Measurements from ENCODE around the gene PROM1.

PROM1 gene

DNA sequence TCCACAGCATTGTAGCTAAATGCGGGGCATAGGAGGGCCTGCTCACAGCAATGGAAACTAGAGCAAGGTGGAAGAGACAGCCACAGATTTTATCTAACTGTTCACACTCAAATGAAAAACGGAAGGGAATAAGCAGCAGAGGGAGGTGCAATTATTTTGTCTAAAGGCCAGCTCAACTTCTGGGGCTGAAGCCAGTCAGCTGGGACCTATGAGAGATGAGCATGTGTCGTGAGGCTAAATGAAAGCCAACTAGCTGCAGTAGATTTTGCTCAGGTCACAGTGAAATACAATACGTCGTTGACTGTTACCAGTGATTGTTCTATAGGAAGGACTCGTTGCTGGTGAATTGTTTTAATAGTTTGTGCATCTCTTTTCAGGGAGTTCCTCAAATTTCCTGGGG lies 94.4 kb downstream of the PROM1 start:
- H3K27ac ChIP-seq, result no peak overlapping the region
- TF ChIP-seq, protein P1, sequence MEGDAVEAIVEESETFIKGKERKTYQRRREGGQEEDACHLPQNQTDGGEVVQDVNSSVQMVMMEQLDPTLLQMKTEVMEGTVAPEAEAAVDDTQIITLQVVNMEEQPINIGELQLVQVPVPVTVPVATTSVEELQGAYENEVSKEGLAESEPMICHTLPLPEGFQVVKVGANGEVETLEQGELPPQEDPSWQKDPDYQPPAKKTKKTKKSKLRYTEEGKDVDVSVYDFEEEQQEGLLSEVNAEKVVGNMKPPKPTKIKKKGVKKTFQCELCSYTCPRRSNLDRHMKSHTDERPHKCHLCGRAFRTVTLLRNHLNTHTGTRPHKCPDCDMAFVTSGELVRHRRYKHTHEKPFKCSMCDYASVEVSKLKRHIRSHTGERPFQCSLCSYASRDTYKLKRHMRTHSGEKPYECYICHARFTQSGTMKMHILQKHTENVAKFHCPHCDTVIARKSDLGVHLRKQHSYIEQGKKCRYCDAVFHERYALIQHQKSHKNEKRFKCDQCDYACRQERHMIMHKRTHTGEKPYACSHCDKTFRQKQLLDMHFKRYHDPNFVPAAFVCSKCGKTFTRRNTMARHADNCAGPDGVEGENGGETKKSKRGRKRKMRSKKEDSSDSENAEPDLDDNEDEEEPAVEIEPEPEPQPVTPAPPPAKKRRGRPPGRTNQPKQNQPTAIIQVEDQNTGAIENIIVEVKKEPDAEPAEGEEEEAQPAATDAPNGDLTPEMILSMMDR (conservative IDR thresholded peaks at IDR 0.05), result no peak

DNA sequence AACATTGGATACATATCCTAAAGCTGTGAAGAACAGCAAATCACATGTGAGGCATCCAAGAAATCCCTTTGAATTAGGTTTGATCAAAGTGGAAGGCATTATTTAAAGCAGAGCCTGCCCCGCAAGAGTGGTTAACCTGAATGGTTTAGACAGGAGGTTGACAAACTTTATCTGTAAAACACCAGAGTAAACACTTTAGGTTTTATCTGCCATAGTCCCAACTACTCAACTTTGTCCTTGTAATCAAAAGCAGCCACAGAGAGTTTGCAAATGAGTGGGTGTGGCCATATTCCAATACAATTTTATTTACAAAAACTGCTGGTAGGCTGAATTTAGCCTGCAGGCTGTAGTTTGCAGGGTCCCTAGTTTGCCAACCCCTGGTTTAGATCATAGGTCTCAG lies 95.6 kb downstream of the PROM1 start:
- no peak overlapping the region for H3K27ac ChIP-seq
- TF ChIP-seq, protein P1 (conservative IDR thresholded peaks at IDR 0.05), result no peak

DNA sequence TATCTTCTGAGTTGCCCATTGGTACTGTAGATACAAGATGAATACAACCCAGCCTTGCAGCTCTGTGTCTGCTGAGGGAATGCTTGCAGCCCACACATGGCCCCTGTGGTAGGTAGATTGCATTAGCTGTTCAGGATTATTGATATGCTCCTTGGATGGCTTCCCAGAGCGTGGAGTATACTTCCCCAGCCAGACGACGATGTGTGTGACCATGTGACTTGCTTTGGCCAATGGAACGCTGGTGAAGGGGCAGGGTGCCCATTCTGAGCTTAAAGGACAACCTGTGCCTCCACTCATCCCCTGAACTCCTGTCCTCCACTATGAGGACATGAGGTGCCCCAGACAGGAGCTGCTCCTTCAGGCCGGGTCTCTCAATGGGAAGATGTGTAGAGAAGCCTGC lies 96.9 kb downstream of the PROM1 start:
- no peak overlapping the region for H3K27ac ChIP-seq
- TF ChIP-seq, protein P1 (conservative IDR thresholded peaks at IDR 0.05), result no peak

DNA sequence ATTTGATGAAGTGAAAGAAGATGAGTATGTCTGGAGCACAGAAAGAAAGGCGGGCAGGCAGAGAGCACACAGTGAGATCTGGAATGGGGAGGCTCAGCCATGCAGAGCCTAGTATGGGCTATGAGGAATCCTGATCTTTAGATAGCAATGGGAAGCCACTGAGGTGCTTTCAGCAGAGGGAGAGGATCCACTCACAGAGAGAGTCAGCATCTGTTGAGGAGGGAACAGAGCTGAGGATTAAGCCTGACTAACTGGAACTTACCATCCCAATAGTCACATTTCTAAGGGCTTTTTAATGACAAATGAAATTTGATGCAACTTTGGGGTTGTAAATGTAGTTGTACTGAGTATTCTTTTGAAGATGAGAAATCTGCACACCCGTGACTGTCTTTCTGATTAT lies 100.2 kb downstream of the PROM1 start:
- TF ChIP-seq, protein P1 (conservative IDR thresholded peaks at IDR 0.05), result no peak
- no peak overlapping the region for H3K27ac ChIP-seq

DNA sequence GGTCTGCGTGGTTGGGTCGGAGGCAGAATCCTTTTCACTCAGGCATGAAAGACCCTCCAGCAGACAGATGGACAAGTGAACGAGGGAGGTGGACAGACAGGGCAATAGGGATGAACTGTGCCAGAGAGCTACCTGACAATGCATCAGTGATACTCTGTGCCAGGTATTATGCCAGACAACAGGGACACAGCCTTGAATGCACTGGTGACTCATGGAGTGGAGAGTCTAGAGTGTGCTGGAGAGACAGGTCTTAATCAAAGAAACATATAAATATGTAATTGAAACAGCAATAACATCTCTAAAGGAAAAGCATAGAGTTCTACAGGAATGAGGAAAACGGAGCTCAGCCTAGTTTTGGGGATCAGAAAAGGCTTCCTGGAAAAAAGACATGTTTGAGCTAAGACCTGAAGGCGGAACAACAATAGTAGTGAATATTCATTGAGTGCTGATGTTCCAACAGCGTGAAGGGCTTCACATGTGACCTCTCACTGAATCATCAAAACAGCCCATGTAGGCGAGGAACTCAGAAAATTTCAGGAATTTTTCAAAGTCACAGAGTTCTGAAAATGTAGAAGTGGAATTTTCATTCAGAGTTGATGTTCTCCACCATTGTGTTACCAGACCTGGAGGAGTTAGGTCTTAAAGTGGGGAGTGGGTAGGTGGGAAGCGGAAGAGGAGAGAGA lies 100.8 kb downstream of the PROM1 start:
- no peak overlapping the region for H3K27ac ChIP-seq
- TF ChIP-seq, protein P1 (conservative IDR thresholded peaks at IDR 0.05), result no peak

DNA sequence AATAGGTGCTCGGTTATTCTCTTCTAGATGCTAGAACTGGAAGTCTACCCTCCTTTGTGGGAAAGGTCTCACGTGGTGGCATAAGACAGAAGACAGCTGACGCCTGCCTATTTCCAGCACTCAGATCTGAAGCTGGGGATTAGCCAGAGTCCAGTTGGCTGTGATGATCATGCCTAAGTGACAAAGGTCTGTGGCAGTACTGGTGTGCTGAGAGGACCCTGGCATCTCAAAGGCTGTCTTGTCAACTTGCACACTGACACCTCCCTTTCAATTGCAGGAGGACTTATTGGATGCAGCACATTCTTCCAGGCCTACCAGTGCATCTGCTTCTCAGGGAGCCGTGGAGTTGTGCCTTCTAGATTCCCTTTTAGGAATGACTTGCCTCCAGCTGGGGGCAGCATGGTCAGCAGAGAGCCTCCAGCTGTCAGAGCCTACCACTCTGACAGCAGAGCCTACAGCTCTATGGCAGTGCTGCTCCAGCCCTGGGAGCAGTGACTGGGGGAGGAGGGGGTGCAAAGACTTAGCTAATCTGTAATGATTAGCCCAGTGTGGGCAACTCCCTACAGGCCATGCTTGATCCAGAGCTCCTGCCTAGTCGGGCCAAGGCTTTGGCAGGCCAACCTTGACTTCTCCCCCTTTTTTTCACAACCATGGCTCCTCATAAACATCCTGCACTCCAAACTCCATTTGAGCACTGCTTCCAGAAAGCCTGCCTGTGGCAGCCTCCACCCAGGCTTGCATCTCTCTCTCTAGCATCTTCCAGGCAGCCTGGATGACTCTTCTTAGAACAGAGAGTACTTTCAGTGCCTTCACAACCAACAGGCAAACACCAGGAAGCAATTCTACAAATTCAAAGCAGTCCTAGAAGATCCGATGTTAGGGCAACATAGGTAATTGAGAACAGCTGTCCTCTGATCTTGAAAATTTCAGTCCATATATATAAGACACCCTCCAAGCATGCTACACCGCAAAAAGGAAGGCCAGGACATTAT lies 107.1 kb downstream of the PROM1 start:
- TF ChIP-seq, protein P1 (conservative IDR thresholded peaks at IDR 0.05), result no peak
- H3K27ac ChIP-seq, result no peak overlapping the region

DNA sequence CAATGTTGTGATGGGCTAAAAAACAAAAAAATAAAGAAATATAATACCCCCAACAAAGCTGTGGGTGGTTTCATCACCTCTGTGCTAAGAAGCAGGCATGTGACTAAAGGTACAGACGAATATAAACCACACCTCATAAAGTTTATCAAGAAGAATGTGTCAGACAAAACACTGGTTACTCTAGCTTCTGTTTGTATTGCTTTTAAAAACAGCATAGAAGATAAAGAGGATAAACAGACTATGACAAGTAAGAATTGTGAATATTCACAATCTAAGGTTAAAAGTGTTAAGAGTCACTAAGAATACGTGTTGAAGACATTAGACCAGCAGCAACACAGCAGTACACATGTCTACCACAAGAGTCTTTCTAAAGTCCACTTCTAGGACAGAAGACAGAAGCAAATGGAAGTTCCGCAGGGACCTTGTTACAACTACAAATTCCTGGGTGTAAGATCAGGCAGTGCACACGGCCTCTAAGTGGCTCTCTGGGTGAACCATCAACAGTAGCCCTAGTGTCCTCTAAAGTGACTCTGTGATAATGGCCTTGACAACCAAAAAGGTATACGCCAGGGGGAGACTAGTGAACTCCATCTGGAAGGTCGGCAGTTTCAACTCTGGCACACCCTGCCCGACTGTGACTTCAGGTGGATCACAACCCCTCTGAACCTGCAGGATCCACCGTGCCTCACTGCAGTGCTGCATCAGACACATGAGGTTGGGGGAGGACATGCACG lies 112.6 kb downstream of the PROM1 start:
- H3K27ac ChIP-seq, result no peak overlapping the region
- TF ChIP-seq, protein P1 (conservative IDR thresholded peaks at IDR 0.05), result no peak

Data from VCaP (cell line).